Fibroblast of the conjunctiva (primary cell): ENCODE data around the gene ZNF398.

ENCODE experiments used
- DNase-seq: peaks from one replicate; pipeline ENCODE4 v3.0.0-alpha.2; 2010; ENCODE audit warnings: low read depth

ZNF398 gene

DNA sequence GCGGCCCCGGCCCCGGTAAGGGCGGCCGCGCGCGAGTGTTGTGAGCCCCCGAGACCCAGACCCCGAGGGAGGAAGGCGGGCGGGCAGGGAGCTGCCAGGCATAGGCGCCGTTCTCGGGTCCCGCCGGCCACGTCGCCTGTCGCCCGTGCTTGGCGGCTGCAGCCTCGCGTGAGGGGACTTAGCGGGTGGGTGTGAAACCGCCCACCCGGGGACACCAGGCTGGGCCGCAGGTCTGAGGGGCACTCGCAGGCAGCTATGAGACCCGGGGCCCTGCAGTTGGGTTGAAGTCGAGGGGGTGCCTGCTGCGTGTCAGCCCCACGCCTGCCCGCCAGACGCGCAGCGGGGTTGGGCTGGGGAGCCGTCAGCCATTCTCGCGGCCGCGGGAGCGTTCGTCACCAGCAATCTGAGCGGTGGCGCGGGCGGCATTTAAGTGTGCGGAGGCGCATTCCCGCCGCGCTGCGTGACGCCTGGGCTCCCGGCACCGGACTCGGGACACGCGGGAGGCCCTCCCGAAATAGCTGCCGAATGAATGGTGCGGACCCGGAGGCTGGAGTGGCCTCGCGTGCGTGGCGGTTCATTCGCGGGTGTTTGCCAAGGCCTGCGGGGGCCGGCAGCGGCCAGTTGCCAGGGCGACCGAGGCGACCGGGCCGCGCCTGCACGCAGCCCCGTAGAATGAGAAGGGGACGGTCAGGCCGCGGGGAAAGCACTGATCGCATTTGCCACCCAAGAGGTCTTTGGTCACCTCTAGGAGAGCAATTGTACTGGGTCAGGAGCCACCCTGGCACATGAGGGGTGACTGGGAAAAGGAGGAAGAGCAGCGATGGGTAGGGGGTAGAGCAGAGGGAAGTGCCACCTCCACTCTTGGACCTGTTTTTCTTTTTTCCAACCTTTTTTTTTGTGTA lies 750 bp downstream of the ZNF398 start:
- DNase-seq = no peak

DNA sequence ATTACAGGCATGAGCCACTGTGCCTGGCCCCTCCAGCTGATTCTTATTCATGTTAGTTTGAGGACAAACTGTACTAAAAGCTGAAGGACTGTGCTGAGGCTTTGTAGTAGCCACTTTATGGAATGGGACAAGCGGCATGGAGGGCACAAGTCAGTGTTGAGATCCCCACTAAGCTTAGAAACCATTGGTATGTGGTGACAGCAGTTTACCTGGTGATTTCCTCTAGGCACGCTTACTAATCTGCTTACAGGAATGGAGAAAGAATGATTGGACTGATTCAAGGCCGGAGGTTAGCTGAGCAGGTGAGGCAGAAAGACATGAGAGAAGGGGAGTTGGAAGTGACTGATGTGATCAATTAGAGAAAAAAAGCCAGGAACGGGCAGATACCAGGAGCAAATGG lies 3.7 kb downstream of the ZNF398 start:
- no peak for DNase-seq

DNA sequence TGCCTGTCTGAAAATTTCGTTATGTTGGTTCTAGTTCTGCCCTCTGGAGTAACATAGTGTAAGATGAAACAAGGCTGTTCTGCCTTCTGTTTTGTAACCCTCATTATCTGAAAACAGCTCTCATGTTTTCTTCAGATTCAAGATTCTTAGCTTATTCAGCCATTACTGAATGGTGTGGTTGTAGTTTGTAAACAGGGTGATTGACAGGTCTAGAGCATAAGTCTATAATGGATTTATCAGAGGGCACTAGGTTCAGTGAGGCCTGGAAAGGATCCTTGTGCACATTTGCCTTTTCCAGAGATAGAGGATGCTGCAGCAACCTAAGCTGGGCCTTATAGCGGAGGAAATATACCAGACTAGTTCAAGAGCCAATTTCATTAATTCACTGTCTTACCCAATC lies 6.1 kb downstream of the ZNF398 start:
- DNase-seq = no peak

- DNase-seq = no peak
Measured at GRCh38 chr7:149154056-149154455, 6.8 kb downstream of the ZNF398 start.

GRCh38 chr7:149156898-149157297 lies 9.6 kb downstream of the ZNF398 start:
- no peak for DNase-seq

- no peak for DNase-seq
Measured at GRCh38 chr7:149161241-149161848, 14.1 kb downstream of the ZNF398 start.

GRCh38 chr7:149166142-149166541 lies 18.9 kb downstream of the ZNF398 start:
- no peak for DNase-seq

DNA sequence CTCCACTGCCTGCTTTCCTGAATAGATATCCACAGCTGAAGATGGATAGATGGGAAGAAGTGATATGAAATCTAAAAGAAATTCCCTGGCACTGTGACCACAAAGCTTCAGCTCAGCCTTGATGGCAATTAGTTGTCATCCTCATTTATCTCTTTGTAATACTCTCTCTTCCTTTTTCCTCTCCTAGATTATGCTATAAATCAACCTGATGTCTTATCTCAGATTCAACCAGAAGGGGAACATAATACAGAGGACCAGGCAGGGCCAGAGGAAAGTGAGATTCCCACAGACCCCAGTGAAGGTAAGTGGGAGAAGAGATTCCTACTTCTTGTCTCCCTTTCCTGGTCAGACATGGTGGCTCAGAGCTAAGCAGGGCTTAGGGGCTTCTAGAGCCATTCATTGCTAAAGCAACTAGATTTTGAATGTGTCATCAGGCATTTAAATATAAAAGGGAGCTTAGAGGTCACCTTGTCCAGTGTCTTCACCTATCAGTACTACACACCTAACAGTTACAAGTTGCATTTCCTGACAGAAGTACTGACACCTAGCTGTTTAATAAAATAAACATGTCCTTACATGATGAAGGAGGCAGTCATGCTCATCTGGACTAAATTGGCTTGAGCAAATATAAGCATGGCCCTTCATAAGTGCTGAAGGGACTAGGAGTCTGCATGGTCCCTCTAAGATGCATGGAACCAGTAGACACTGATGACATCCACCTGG lies 19.5 kb downstream of the ZNF398 start:
- no peak for DNase-seq

GRCh38 chr7:149171892-149172533 lies 24.8 kb downstream of the ZNF398 start:
- no peak for DNase-seq

DNA sequence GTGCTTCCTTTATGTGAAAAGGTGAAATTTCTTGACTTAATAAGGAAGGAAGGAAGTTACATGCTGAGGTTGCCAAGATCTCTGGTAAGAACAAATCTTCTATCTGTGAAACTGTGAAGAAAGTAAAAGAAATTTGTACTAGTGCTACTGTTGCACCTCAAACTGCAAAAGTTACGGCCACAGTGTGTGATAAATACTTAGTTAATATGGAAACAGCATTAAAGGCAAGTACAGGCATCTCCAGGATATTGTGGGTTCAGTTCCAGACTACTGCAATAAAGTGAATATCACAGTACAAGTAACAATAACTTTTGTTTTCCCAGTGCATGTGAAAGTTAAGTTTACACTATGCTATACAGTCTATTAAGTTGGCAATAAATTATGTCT lies 25.3 kb downstream of the ZNF398 start:
- no peak for DNase-seq

DNA sequence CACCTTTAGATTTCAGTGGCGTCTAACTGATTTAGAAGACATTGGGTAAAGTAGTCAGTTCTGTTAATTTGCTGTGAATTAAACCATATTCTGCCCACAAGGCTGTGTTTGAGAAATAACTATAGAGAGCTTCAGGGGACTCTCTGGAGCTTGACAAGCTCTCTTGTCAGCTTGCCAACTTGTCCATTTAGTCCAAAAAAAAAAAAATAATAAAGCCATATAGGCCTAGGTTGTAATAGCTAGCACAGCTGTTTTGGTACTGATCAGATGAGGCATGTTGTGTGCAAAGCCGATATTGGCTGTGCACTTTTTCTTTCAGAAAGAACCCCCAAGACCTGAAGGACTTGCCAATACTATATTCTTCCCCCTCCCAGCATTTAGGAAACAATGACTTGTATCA lies 27.9 kb downstream of the ZNF398 start:
- no peak for DNase-seq

- no peak for DNase-seq
Measured at GRCh38 chr7:149179241-149179640, 32.0 kb downstream of the ZNF398 start.

DNA sequence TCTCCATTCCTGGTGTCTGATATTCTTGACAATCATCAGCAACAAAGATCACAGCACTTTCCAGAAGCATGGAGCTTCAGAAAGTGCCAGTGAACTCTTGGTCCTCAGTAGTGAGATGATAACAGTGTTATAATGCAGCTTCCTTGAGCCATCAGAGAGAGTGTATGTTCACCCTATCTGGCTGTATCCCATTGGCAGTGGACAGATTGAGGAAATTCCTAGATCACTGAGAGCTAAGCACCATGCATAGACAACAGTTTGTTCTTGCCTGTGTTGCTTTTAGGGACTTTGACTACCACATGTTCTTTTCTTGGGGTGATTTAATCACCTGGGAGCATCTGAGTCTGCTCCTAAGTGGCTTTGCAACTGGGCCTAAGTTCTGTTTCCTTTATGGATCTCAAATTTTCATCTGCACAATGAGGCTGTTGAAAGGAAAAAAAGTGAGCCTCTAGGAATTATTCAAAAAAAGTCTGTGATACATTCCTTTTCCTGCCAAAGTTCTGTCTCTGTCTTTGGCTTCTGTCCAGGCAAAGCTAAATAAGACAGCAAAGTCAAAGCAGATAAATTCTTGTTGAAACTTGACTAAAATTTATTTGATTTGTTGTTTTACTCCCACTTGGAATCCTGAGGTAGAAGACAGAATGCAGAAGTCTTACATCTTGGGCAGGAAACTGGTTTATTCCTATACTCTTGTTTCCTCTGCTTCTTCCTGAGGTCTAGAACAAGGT lies 33.6 kb downstream of the ZNF398 start:
- DNase-seq = no peak

DNA sequence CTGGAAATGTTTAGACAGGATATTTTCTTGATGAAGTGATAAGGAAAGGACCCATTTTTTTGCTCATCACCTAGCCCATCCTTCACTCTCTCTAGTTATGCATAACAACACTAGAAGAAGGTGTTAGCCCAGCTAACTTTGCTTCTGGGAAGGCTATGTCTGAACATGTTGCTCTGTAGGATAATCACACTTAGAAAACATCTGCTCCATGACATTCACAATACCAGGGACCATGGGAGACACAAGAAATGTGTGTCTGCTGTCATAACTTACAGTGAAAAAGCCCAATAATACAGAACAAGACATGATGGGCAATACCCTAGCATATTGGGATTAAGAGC lies 34.2 kb downstream of the ZNF398 start:
- DNase-seq = no peak

DNA sequence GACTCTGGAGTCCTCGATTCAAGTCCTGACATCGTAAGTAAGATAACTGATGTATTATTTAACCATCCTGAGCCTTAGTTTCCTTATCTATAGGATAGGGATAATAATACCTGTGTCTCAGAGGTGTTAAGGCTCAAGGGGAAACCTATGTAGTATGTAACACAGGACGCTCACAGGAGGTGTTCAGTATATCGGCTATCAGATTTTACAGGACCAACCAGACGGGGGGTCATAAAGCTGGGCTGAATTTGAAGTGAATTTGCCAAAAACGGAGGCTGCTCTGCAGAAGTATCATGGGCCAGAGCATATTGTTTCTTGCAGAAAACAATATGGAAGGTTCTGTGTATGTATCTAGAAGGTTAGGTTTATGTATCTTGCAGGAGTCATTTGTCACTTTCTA lies 37.0 kb downstream of the ZNF398 start:
- no peak for DNase-seq

GRCh38 chr7:149188213-149188612 lies 41.0 kb downstream of the ZNF398 start:
- DNase-seq = no peak

DNA sequence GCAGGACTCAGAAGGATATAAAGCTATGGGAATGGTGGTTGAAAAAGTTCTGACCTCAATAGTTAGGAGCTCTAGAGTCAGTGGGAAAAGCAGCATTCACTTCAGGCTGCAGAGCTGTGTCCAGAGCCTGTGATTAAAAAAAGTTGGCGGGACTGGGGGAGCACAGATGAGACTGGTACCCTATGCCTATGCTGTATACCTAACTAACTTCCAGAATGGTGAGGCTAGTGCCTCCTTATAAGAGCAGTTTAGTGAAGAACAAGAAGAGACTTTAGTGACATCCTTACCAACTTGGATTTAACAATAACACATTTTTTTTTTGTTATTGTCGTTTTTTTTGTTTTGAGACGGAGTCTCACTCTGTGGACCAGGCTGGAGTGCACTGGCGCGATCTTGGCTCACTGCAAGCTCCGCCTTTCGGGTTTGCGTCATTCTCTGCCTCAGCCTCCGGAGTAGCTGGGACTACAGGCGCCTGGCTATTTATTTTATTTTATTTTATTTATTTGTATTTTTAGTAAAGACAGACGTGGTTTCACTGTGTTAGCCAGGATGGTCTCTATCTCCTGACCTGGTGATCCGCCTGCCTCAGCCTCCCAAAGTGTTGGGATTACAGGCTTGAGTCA lies 41.5 kb downstream of the ZNF398 start:
- no peak for DNase-seq

GRCh38 chr7:149191851-149192250 lies 44.6 kb downstream of the ZNF398 start:
- no peak for DNase-seq

GRCh38 chr7:149194799-149195179 lies 47.5 kb downstream of the ZNF398 start:
- no peak for DNase-seq

DNA sequence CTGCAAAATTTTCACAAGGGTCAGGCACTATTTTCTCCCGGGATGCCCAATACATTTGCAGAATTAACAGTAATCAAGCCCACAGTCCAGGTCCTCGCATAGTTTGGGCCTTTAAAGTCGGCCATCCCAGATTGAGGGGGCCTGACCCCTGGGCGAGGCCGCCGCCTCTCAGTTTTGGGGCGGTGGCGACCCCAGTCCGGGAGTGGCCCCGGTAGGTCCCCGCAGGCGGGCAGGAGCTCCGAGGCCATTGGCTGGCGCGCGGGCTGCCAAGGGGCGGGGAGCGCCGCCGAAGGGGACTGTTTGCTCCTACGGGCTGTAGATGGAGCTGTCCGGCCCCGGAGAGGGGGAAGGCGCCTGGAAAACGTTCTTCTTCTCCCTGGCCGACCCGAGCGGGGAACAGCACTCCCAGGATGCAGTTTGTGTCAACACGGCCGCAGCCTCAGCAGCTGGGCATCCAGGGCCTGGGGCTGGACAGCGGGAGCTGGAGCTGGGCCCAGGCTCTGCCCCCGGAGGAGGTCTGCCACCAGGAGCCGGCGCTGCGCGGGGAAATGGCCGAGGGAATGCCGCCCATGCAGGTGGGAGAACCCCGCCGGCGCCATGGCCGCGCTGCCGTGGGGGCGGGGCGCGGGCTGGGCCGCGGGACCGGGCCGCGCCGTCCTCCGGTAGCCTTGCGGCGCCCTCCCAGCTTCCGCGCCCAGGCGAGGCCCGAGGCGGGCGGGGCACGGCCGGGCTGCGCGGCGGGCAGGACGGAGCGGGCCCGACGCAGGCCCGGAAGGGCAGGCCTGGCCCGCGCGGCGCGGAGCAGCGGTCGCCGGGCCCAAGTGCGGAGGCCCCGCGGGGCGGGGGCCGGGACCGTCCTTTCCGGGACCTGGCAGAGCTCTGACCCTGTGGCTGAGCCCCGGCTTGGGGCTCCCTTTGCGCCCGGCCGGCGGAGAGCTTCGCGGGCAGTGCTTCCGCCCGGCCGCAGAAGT lies 48.2 kb downstream of the ZNF398 start, which contains the start of gene ZNF282:
Gene ZNF282 (plus strand): TSS at position 367 of the 971 bp plus-strand sequence. CDS start 44 bp downstream, at position 411.
- DNase-seq = peak; percentile 82
